Left ventricle myocardium inferior (tissue), 1 donor: ENCODE data around the gene GPR176. TPM values are rescaled to one million over a fixed set of nuclear protein-coding genes. Genes with fewer than 3 reads are reported as not detected.

Source experiments
- DNase-seq: peaks from one replicate; pipeline ENCODE4 v3.0.0-alpha.2; 2020
- H3K27ac ChIP-seq: fragments of 200-600 bp; replicated peaks from 2 replicates; pipeline ENCODE4 v1.8.0; 2021
- H3K27me3 ChIP-seq: fragments of 200-600 bp; 2 replicates; pipeline ENCODE4 v1.8.0; 2021; ENCODE audit warnings: low read depth
- H3K36me3 ChIP-seq: fragments of 200-600 bp; 2 replicates; pipeline ENCODE4 v1.8.0; 2021
- H3K4me1 ChIP-seq: fragments of 200-600 bp; 2 replicates; pipeline ENCODE4 v1.8.0; 2021
- H3K4me3 ChIP-seq: fragments of 200-600 bp; 2 replicates; pipeline ENCODE4 v1.8.0; 2021; ENCODE audit warnings: mild to moderate bottlenecking, moderate library complexity
- H3K9me3 ChIP-seq: fragments of 200-600 bp; replicated peaks from 2 replicates; pipeline ENCODE4 v1.8.0; 2021
- CTCF ChIP-seq: fragments of 200-600 bp; IDR thresholded peaks from 2 replicates; pipeline ENCODE4 v1.8.0; 2021; ENCODE audit warnings: antibody characterized with exemption, mild to moderate bottlenecking, borderline replicate concordance
- intact Hi-C: fragments of 100-400 bp; cut with micrococcal nuclease; formaldehyde crosslinking; loops from one replicate; pipeline ENCODE4 v1.11.0; 2022
- total RNA-seq: library from RNA; stranded (reverse); fragmentation: NEBNext Ultra II Directional; extraction: Animal tissue kit (Norgen Biotek cat#: 25700); gene quantifications from one replicate; pipeline ENCODE4 v1.2.1, GENCODE V29; 2021
- donor health status: DM: no; HTN: yes; CAD: no; lungs with severe emphysema.

The GPR176 gene
- total RNA-seq, 1 donor from 2014 or later: 1.6 TPM

- H3K27me3 ChIP-seq: no peaks in the 10 kb centered on the region
- H3K4me1 ChIP-seq: no peaks in the 10 kb centered on the region
- intact Hi-C loops: no loop called here
- H3K27ac ChIP-seq: no peak overlapping the region
- no peak for TF ChIP-seq CTCF
- H3K9me3 ChIP-seq: no peaks in the 10 kb centered on the region
- H3K4me3 ChIP-seq: no peak overlapping the region
- no peaks in the 10 kb centered on the region for H3K36me3 ChIP-seq
- DNase-seq: no peak
Measured at GRCh38 chr15:39803016-39803415, 117.0 kb downstream of the GPR176 start.

GRCh38 chr15:39801641-39802309 is 118.3 kb downstream of the GPR176 start:
- H3K27me3 ChIP-seq: no peaks in the 10 kb centered on the region
- no peak overlapping the region for H3K4me3 ChIP-seq
- TF ChIP-seq CTCF: peak; percentile 28
- intact Hi-C loops: no loop called here
- H3K36me3 ChIP-seq: no peaks in the 10 kb centered on the region
- H3K4me1 ChIP-seq: no peaks in the 10 kb centered on the region
- no peak for DNase-seq
- H3K27ac ChIP-seq: no peak overlapping the region
- no peaks in the 10 kb centered on the region for H3K9me3 ChIP-seq

GRCh38 chr15:39799552-39800011 is 120.5 kb downstream of the GPR176 start:
- Histone ChIP-seq H3K27ac (no peak overlapping the region), H3K36me3 (no peaks in the 10 kb centered on the region), H3K4me3 (no peak overlapping the region), H3K9me3 (no peaks in the 10 kb centered on the region), H3K27me3 (no peaks in the 10 kb centered on the region), H3K4me1 (no peaks in the 10 kb centered on the region)
- intact Hi-C loops: no loop called here
- TF ChIP-seq CTCF: no peak
- DNase-seq: no peak

GRCh38 chr15:39798382-39798781 is 121.7 kb downstream of the GPR176 start:
- H3K27ac ChIP-seq: no peak overlapping the region
- H3K9me3 ChIP-seq: no peaks in the 10 kb centered on the region
- H3K4me3 ChIP-seq: no peak overlapping the region
- intact Hi-C loops: no loop called here
- no peak for DNase-seq
- H3K4me1 ChIP-seq: no peaks in the 10 kb centered on the region
- no peaks in the 10 kb centered on the region for H3K36me3 ChIP-seq
- TF ChIP-seq CTCF: no peak
- no peaks in the 10 kb centered on the region for H3K27me3 ChIP-seq

GRCh38 chr15:39797407-39797806 is 122.7 kb downstream of the GPR176 start:
- intact Hi-C loops: no loop called here
- no peak overlapping the region for H3K4me3 ChIP-seq
- H3K36me3 ChIP-seq: no peaks in the 10 kb centered on the region
- no peak overlapping the region for H3K27ac ChIP-seq
- no peak for TF ChIP-seq CTCF
- no peaks in the 10 kb centered on the region for H3K9me3 ChIP-seq
- no peaks in the 10 kb centered on the region for H3K27me3 ChIP-seq
- DNase-seq: no peak
- H3K4me1 ChIP-seq: no peaks in the 10 kb centered on the region
